ENCODE data around the gene ANKRD13B.

Gene ANKRD13B

DNA sequence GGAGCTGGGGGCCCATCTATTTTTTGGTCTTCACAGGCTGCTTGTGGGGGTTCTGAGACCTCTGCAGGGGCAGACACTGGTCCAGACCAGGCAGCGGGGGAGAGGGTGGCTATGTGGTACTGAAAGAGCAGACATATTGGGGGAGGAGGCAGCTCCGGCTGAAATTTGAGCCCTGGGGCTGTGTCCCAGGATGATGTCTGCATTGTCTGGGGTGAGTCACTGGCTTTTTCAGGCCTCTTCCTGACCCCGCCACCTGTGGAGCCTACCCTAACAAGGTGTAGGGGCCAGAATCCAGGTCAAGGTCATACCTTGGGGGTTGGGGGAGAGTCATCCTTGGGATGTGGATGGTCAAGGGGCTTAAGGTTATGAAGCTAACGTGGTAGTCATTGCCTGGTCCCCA, 27.3 kb downstream of the ANKRD13B start:
- Histone ChIP-seq H3K36me3 (replicated peaks) (no peaks in the 10 kb centered on the region), H3K27ac (no peak overlapping the region), H3K4me3 (ENCODE audit: low read depth, low read length) (no peak overlapping the region), H3K27me3 (replicated peaks) (no peaks in the 10 kb centered on the region)
- in situ Hi-C loops (cut with HindIII; ENCODE audit: low pct_ligation_motif_present, low sequenced_read_pairs): no loop called here
- DNase-seq: no peak
- TF ChIP-seq, protein P1, sequence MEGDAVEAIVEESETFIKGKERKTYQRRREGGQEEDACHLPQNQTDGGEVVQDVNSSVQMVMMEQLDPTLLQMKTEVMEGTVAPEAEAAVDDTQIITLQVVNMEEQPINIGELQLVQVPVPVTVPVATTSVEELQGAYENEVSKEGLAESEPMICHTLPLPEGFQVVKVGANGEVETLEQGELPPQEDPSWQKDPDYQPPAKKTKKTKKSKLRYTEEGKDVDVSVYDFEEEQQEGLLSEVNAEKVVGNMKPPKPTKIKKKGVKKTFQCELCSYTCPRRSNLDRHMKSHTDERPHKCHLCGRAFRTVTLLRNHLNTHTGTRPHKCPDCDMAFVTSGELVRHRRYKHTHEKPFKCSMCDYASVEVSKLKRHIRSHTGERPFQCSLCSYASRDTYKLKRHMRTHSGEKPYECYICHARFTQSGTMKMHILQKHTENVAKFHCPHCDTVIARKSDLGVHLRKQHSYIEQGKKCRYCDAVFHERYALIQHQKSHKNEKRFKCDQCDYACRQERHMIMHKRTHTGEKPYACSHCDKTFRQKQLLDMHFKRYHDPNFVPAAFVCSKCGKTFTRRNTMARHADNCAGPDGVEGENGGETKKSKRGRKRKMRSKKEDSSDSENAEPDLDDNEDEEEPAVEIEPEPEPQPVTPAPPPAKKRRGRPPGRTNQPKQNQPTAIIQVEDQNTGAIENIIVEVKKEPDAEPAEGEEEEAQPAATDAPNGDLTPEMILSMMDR (IDR thresholded peaks at IDR 0.05; ENCODE audit: low read depth, low read length, missing control alignments): no peak

DNA sequence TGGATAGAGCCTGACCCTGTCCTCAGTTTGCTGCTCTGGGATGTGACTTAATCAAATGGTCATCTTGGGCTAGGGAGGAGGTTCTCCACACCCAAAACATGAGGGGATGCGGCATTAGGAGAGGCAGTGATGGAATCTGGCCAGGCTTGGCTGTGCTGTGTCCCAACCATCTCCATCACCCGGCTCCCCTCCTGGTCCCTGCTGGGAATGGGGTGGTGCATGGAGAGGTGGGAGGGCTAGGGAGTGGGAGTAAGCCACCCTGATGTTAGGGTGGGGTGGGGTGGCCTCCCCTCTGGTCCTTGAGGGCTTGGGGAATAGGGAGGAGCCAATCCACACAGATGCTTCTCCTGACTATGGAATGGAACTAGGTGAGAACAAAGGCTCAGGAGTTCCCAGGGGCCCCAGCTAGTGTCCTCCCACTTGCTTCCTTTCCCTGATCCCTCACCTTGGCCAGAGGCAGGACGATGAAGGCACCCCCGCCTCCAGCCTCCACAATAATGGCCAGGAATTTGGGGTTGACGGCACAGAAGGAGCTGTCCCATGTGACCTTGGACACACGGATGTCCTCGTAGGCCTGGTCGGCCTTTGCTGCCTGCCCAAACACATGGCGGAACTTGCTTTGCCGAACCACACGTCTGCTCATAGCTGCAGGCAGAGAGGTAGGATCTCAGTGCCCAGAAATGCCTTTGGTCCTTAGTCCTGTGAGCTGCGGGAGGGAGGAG, 28.0 kb downstream of the ANKRD13B start:
- no peaks in the 10 kb centered on the region for H3K27me3 ChIP-seq (replicated peaks)
- TF ChIP-seq, protein P1 (IDR thresholded peaks at IDR 0.05; ENCODE audit: low read depth, low read length, missing control alignments): no peak
- DNase-seq: no peak
- no peaks in the 10 kb centered on the region for H3K36me3 ChIP-seq (replicated peaks)
- in situ Hi-C loops (cut with HindIII; ENCODE audit: low pct_ligation_motif_present, low sequenced_read_pairs): no loop called here
- no peak overlapping the region for H3K4me3 ChIP-seq (ENCODE audit: low read depth, low read length)
- no peak overlapping the region for H3K27ac ChIP-seq

DNA sequence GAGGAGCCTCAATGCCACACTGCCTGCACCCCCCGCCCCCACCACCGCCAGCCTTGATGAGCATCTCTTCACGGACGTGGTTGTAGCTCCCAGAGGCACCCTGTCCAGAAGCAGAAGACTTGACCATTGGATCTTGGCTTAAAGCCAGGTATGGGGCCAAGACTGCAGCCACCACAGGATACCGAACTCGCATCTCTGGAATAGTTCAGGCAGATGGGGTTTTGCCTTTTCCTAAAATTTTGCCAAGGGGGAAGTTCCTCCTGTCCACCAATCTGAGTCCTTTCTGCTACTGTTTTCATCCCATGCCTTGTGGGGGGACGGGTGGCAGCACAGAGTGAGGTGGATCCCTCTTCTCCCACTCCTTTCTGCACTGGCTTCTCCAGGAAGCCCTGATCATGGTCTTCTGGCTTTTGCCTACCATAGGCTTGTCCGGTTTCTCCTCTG, 28.8 kb downstream of the ANKRD13B start:
- H3K27ac ChIP-seq: no peak overlapping the region
- TF ChIP-seq, protein P1 (IDR thresholded peaks at IDR 0.05; ENCODE audit: low read depth, low read length, missing control alignments): no peak
- no peak overlapping the region for H3K4me3 ChIP-seq (ENCODE audit: low read depth, low read length)
- no peaks in the 10 kb centered on the region for H3K27me3 ChIP-seq (replicated peaks)
- DNase-seq: no peak
- H3K36me3 ChIP-seq (replicated peaks): no peaks in the 10 kb centered on the region
- in situ Hi-C loops (cut with HindIII; ENCODE audit: low pct_ligation_motif_present, low sequenced_read_pairs): no loop called here

DNA sequence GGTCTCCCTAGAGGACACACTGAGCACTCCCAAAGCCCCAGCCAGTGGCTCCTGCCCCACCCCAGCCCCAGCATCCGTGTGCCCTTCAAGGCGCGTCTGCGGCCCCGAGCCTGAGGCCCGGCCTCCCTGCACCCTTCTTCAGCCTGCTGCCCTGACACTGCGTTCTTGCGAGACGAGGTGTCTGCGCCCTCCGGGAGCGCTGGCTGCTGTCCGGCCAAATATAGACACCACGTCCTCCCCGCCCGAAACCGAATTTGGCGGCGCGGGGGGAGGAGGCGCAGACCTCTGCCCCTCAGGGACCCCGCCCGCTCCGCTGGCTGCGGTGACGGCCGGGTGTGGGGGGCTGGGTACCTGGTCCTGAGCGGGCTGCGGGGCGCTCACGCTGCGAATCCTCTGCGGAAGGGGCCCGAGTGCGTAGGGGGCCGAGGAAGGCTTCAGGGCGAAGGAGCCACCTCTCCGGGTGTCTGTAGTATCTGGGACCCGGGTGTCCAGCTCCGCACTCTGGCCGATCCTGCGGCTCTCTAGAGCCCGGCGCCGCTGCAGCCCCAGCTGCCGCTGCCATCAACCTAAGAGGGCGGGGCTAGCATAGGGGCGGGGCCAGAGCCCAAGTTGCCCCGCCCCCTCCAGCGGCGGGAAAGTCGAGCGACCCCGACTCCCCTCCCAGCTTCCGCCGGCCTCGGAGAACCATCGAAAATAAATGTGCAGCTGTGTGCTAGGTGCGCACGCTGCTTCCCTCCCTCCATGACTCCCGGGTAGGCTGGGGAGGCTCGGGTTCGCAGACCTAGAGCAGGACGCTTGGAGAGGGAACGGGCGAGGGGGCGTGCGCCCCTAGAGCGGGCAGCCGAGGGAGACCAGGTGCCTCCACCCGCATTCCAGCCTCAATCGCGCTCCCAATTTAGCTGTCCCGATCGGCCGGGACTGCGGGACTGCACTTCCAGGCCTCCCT, 29.7 kb downstream of the ANKRD13B start, which contains the start of gene CORO6:
Gene CORO6, minus strand, starts transcription at position 576 of the 946 bp plus-strand sequence. CDS start 1,491 bp downstream, outside the sequence.
- in situ Hi-C loops (cut with HindIII; ENCODE audit: low pct_ligation_motif_present, low sequenced_read_pairs): no loop called here
- H3K27me3 ChIP-seq (replicated peaks): no peaks in the 10 kb centered on the region
- peak within 1 kb of the TSS; percentile 68 for H3K4me3 ChIP-seq (ENCODE audit: low read depth, low read length)
- TF ChIP-seq, protein P1 (IDR thresholded peaks at IDR 0.05; ENCODE audit: low read depth, low read length, missing control alignments): no peak
- no peaks in the 10 kb centered on the region for H3K36me3 ChIP-seq (replicated peaks)
- no peak within 1 kb of the TSS for H3K27ac ChIP-seq
- no peak for DNase-seq

DNA sequence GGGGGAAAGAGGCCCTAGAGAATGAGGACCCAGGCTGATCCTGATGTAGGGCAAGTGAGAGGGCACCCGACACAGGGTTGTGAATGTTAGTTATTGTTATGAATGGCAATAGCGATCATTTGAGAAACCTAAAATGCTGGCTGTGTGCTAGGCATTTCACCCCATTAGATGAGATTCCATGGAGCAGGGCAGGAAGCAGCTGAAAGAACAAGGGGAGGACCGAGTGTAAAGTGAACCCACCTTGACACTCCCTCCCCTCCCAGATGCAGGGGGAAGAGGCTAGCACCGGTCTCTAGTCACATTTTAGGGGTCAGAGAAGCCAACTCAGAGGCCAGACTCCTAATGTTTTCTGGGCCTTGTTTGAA, 30.3 kb downstream of the ANKRD13B start:
- no peaks in the 10 kb centered on the region for H3K36me3 ChIP-seq (replicated peaks)
- peak overlapping the region; percentile 68 for H3K4me3 ChIP-seq (ENCODE audit: low read depth, low read length)
- TF ChIP-seq, protein P1 (IDR thresholded peaks at IDR 0.05; ENCODE audit: low read depth, low read length, missing control alignments): no peak
- no peaks in the 10 kb centered on the region for H3K27me3 ChIP-seq (replicated peaks)
- in situ Hi-C loops (cut with HindIII; ENCODE audit: low pct_ligation_motif_present, low sequenced_read_pairs): no loop called here
- no peak for DNase-seq
- no peak overlapping the region for H3K27ac ChIP-seq
